PFSK-1 (cell line): ENCODE measurements around the gene CAPN5.

Experiments used
- FOXP2 ChIP-seq: optimal IDR thresholded peaks from 2 replicates; pipeline ENCODE3; 2011; ENCODE audit warnings: borderline replicate concordance, control low read depth, inconsistent platforms; ENCODE audit not compliant: insufficient read depth; ENCODE audit errors: extremely low read length, extremely low read depth
- POLR2AphosphoS5 ChIP-seq: IDR thresholded peaks from 2 replicates; pipeline ENCODE4 v1.6.1; 2012; ENCODE audit warnings: low read depth, mild to moderate bottlenecking, control low read depth, low read length, moderate library complexity
- SIN3A ChIP-seq: IDR thresholded peaks from 2 replicates; pipeline ENCODE4 v1.6.1; 2012; ENCODE audit warnings: mild to moderate bottlenecking, low read length, moderate library complexity, borderline replicate concordance; ENCODE audit not compliant: insufficient read depth
- TAF1 ChIP-seq: IDR thresholded peaks from 2 replicates; pipeline ENCODE4 v1.6.1; 2012; ENCODE audit warnings: low read length, control low read depth, borderline replicate concordance; ENCODE audit not compliant: insufficient read depth
- TF ChIP-seq, protein P1 (sequence below), 2 experiments: IDR thresholded peaks; 2 replicates each; pipeline versions ENCODE4 v1.6.1 to v1.8.0; 2011 to 2012; ENCODE audit warnings: low read depth in 2 of 2, low read length in 2 of 2, control low read depth in 1 of 2, inconsistent platforms in 1 of 2, mild to moderate bottlenecking in 1 of 2, moderate library complexity in 1 of 2; ENCODE audit not compliant: insufficient read depth in 1 of 2

CAPN5 gene

DNA sequence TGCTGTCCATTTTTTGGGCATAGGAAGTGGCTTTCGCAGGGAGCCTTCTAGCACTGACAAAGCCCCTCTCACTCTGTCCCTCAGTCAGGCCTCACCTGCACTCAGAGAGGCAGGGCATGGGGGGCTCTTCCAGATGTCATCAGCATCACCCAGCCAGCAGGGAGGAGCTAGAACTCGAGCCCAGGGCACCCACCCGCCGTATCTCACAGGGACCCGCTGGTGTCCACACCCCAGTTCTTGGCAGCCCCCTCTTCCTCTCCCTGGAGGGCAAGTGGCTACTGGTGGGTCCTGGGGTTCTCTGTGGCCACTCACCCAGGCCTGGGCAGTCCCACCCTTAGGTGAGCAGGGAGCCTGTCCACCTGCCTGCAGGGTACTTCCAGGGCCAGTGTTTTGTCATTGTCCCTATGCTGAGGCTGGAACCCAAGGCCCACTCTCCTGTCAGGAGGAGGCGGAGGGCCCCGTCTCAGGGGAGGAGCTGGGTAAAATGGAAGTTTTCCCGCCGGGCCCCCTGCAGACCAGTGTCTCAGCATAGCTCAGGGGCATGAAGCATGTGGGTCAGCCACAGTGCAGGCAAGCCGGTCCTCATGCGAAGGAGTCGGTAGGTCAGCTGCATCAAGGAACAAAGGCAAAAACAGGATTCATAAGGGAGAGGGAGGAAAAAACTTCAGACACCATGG lies 83.1 kb downstream of the CAPN5 start:
- TF ChIP-seq SIN3A, result no peak
- TF ChIP-seq FOXP2, result no peak
- TF ChIP-seq, protein P1, sequence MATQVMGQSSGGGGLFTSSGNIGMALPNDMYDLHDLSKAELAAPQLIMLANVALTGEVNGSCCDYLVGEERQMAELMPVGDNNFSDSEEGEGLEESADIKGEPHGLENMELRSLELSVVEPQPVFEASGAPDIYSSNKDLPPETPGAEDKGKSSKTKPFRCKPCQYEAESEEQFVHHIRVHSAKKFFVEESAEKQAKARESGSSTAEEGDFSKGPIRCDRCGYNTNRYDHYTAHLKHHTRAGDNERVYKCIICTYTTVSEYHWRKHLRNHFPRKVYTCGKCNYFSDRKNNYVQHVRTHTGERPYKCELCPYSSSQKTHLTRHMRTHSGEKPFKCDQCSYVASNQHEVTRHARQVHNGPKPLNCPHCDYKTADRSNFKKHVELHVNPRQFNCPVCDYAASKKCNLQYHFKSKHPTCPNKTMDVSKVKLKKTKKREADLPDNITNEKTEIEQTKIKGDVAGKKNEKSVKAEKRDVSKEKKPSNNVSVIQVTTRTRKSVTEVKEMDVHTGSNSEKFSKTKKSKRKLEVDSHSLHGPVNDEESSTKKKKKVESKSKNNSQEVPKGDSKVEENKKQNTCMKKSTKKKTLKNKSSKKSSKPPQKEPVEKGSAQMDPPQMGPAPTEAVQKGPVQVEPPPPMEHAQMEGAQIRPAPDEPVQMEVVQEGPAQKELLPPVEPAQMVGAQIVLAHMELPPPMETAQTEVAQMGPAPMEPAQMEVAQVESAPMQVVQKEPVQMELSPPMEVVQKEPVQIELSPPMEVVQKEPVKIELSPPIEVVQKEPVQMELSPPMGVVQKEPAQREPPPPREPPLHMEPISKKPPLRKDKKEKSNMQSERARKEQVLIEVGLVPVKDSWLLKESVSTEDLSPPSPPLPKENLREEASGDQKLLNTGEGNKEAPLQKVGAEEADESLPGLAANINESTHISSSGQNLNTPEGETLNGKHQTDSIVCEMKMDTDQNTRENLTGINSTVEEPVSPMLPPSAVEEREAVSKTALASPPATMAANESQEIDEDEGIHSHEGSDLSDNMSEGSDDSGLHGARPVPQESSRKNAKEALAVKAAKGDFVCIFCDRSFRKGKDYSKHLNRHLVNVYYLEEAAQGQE (IDR thresholded peaks at IDR 0.05; ENCODE audit: insufficient read depth in 1 of 2, low read depth in 2 of 2, low read length in 2 of 2), result no peak
- TF ChIP-seq TAF1, result no peak
- TF ChIP-seq POLR2AphosphoS5, result no peak

DNA sequence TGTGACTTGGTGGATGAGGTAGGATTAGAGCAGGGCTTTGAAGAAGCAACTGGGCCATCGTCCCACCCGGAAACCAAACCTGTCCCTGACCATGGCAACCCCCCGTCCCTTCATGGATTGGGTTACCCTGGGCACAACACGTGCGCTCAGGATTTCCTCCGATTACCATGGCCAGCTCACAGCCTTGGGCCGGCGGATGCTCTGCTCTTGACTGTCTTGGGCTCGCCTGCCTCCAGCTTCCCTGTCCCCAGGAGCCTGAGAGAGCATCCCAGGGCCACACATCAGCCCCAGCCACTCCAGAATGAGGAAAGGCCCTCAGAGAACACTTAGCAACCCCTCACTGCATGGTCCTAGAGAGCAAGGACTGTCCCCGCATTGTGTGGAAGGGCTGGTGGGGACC lies 84.1 kb downstream of the CAPN5 start:
- TF ChIP-seq SIN3A, result no peak
- TF ChIP-seq FOXP2, result no peak
- TF ChIP-seq TAF1, result no peak
- TF ChIP-seq, protein P1 (IDR thresholded peaks at IDR 0.05; ENCODE audit: insufficient read depth in 1 of 2, low read depth in 2 of 2, low read length in 2 of 2), result no peak

DNA sequence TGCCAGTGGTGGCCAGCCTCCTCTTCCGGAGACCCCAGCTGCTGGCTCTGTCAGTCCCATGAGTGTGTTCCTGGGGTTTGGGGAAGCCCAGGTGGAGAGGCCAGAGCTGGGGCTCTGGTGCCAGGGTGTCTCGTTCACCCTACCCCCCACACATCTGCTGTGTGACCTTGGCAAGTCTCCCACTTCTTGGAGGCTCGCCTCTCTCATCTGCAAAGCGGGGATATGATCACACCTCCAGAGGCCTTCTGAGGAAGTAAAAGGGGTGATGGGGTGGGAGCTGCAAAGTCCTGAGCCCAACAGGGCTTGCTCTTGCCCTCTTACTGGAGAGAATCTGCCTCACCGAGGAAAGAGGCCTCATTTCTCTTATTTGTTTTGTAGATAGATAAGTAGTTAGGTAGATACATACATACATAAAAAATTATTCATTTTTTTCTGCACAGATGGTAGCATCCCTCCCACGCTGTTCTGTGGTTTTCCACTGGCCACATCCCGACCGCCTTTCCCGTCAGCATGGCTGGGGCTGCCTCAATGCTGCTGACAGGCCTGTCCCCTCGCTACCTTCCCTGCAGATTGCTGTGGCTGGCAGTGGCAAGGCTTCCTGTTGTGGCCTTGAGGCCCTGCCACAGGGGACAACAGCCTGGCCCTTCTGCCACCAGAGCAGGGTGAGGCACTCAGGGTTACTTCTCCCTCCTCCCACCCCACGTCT lies 85.2 kb downstream of the CAPN5 start:
- TF ChIP-seq, protein P1 (IDR thresholded peaks at IDR 0.05; ENCODE audit: insufficient read depth in 1 of 2, low read depth in 2 of 2, low read length in 2 of 2), result no peak
- TF ChIP-seq FOXP2 (no peak), TAF1 (no peak), POLR2AphosphoS5 (no peak), SIN3A (no peak)

DNA sequence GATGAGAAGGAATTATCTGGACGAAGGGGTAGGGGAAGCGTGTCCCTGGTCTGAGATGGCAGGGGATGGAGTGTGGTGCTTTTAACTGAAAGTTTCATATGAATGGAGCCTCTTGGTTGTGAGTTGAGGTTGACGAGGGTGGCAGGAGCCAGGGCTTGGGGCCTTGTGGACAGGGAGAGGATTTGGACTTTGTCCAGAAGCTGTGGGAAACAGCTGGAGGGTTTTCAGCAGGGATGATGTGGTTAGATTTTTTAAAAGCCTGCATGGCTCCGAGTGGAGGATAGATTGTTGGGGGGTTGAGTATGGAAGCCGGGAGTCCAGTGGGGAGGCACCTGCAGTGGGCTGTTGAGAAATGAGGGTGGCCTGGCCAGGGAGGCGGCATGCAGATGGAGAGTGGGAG lies 86.1 kb downstream of the CAPN5 start:
- TF ChIP-seq, protein P1 (IDR thresholded peaks at IDR 0.05; ENCODE audit: insufficient read depth in 1 of 2, low read depth in 2 of 2, low read length in 2 of 2), result no peak
- TF ChIP-seq FOXP2, result no peak
- TF ChIP-seq TAF1, result no peak
- TF ChIP-seq POLR2AphosphoS5, result no peak
